ENCODE measurements around the gene ADAMTS20.

The ADAMTS20 gene

DNA sequence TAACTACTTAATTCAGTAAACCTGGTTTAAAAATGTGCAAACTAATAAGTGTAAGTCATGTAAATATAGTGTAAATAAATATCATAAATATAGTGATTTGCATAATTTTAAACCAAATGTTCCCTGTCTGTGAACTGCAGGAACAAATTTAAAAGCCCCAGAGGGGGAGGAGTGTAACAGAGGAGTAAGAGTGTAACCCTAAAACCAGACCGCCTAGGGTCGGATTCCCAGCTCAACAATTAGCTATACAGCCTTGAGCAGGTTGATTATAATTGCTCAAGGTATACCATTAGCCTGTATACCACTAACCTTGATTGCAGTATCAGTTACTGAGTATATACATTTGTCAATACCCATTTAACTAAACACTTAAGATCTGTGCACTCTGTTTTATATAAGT is 218.4 kb downstream of the ADAMTS20 start:
- no peak overlapping the region for H4K8ac ChIP-seq (ENCODE audit: low read depth, low read length)
- H2AFZ ChIP-seq (ENCODE audit: low read length): no peak overlapping the region
- no peak overlapping the region for H2AK5ac ChIP-seq (ENCODE audit: low read depth, low read length)
- H3K36me3 ChIP-seq (replicated peaks in 1 of 2; ENCODE audit: control insufficient read depth in 2 of 2, insufficient read depth in 2 of 2, low read length in 2 of 2): no peaks in the 10 kb centered on the region
- H3K27me3 ChIP-seq (ENCODE audit: control insufficient read depth in 3 of 3, insufficient read depth in 3 of 3, low read depth in 1 of 3, low read length in 3 of 3): no peaks in the 10 kb centered on the region
- H3K18ac ChIP-seq (ENCODE audit: low read length): no peak overlapping the region
- H3K9me3 ChIP-seq (replicated peaks in 1 of 2; ENCODE audit: control insufficient read depth in 2 of 2, insufficient read depth in 1 of 2, low read depth in 1 of 2, low read length in 2 of 2): peaks cover 4 to 17% of the 10 kb centered on the region in 2 donors
- H2BK15ac ChIP-seq (ENCODE audit: low read length): no peak overlapping the region
- no peak overlapping the region for H3K27ac ChIP-seq (replicated peaks; ENCODE audit: low read length)
- H4K91ac ChIP-seq (ENCODE audit: low read depth, low read length, poor library complexity): no peak overlapping the region
- H3K4me3 ChIP-seq (ENCODE audit: low read length in 2 of 2): no peak overlapping the region
- H2BK12ac ChIP-seq (ENCODE audit: low read length): no peak overlapping the region
- no peak overlapping the region for H3K9ac ChIP-seq (ENCODE audit: low read depth, low read length, poor library complexity)
- no peak overlapping the region for H3K4me2 ChIP-seq (ENCODE audit: insufficient read depth, low read length, poor library complexity, severe bottlenecking)
- no peak overlapping the region for H2BK5ac ChIP-seq (ENCODE audit: low read length)
- no peak overlapping the region for H3K14ac ChIP-seq (ENCODE audit: low read length)
- H3K4me1 ChIP-seq (ENCODE audit: control insufficient read depth in 2 of 2, insufficient read depth in 1 of 2, low read depth in 1 of 2, low read length in 2 of 2): peaks cover 0 to 3% of the 10 kb centered on the region in 2 donors
- H3K23ac ChIP-seq (ENCODE audit: low read depth, low read length, poor library complexity): no peak overlapping the region
- H3K79me1 ChIP-seq (ENCODE audit: low read depth, low read length): no peaks in the 10 kb centered on the region
- no CpG with 5 or more reads among the region's 2 CpGs for WGBS, 2 donors (ENCODE audit: extremely low coverage in 2 of 2, insufficient read length in 2 of 2, insufficient replicate concordance in 1 of 2)
- no peak overlapping the region for H3K4ac ChIP-seq (ENCODE audit: low read length)
- no peak for DNase-seq (ENCODE audit: low spot score)
- no peak overlapping the region for H2BK120ac ChIP-seq (ENCODE audit: low read depth, low read length)

DNA sequence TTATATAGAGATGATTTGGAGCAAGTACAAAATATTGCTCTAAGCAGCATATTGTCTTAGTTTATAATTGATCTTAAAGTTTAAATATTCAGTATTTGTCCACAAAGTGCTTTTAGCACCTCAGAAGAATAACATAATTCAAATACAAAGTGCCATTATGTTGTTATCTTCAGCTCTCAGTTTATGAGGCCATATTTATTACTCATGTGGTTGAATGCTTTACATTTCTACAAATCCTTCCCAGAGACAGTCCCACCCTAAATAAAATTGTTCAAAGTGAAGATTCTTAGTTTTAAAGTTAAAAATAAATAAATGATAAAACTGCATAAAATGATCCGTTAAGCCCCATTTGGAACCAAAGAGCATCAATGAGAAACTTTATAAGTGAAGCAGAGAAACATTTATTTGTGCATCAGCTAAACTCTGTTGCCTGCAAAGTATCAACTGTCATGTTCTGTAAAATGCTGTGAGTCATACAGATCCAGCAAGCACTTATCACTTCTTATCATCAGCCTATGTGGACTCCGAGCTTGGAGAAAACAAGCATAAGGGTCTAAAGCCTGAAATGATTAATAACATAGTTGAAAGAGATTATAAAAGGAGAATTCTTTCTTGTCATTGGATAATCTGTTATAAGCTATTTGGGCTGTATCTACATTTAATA is 218.9 kb downstream of the ADAMTS20 start:
- Histone ChIP-seq H2BK120ac (ENCODE audit: low read depth, low read length) (no peak overlapping the region), H3K27ac (replicated peaks; ENCODE audit: low read length) (no peak overlapping the region), H3K23ac (ENCODE audit: low read depth, low read length, poor library complexity) (no peak overlapping the region), H2BK12ac (ENCODE audit: low read length) (no peak overlapping the region), H4K8ac (ENCODE audit: low read depth, low read length) (no peak overlapping the region), H3K9ac (ENCODE audit: low read depth, low read length, poor library complexity) (no peak overlapping the region), H3K4me3 (ENCODE audit: low read length in 2 of 2) (no peak overlapping the region), H3K14ac (ENCODE audit: low read length) (no peak overlapping the region), H4K91ac (ENCODE audit: low read depth, low read length, poor library complexity) (no peak overlapping the region), H3K4ac (ENCODE audit: low read length) (no peak overlapping the region), H3K18ac (ENCODE audit: low read length) (no peak overlapping the region), H2BK5ac (ENCODE audit: low read length) (no peak overlapping the region), H2AFZ (ENCODE audit: low read length) (no peak overlapping the region), H3K9me3 (replicated peaks in 1 of 2; ENCODE audit: control insufficient read depth in 2 of 2, insufficient read depth in 1 of 2, low read depth in 1 of 2, low read length in 2 of 2) (peaks cover 4 to 17% of the 10 kb centered on the region in 2 donors), H3K27me3 (ENCODE audit: control insufficient read depth in 3 of 3, insufficient read depth in 3 of 3, low read depth in 1 of 3, low read length in 3 of 3) (no peaks in the 10 kb centered on the region), H3K4me2 (ENCODE audit: insufficient read depth, low read length, poor library complexity, severe bottlenecking) (no peak overlapping the region), H3K79me1 (ENCODE audit: low read depth, low read length) (no peaks in the 10 kb centered on the region), H2AK5ac (ENCODE audit: low read depth, low read length) (no peak overlapping the region), H3K4me1 (ENCODE audit: control insufficient read depth in 2 of 2, insufficient read depth in 1 of 2, low read depth in 1 of 2, low read length in 2 of 2) (no peaks in the 10 kb centered on the region), H2BK15ac (ENCODE audit: low read length) (no peak overlapping the region), H3K36me3 (replicated peaks in 1 of 2; ENCODE audit: control insufficient read depth in 2 of 2, insufficient read depth in 2 of 2, low read length in 2 of 2) (no peaks in the 10 kb centered on the region)
- no peak for DNase-seq (ENCODE audit: low spot score)
- no CpG with 5 or more reads among the region's 2 CpGs for WGBS, 2 donors (ENCODE audit: extremely low coverage in 2 of 2, insufficient read length in 2 of 2, insufficient replicate concordance in 1 of 2)

DNA sequence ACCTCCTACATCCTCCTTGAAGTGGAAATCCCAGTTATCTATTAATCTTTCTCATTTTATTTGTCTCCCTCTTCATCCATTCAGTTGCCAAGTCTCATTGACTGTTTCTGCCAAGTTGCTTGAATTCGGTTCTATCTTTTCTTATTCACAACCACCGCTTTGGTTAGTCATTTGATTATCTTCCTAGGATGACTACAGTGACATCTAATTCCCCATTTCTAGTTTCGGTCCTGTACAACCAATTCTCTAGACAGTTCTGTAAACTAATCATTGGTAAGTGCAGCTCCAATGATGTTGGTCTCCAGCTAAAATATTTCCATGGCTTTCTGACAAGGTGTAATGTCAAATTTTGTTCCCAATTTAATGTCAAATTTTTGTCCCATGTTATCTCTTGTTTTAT is 220.1 kb downstream of the ADAMTS20 start:
- DNase-seq (ENCODE audit: low spot score): no peak
- Histone ChIP-seq H3K9me3 (replicated peaks in 1 of 2; ENCODE audit: control insufficient read depth in 2 of 2, insufficient read depth in 1 of 2, low read depth in 1 of 2, low read length in 2 of 2) (peaks cover 4 to 22% of the 10 kb centered on the region in 2 donors), H3K4me1 (ENCODE audit: control insufficient read depth in 2 of 2, insufficient read depth in 1 of 2, low read depth in 1 of 2, low read length in 2 of 2) (no peaks in the 10 kb centered on the region), H2AK5ac (ENCODE audit: low read depth, low read length) (no peak overlapping the region), H3K4me3 (ENCODE audit: low read length in 2 of 2) (no peak overlapping the region), H3K4me2 (ENCODE audit: insufficient read depth, low read length, poor library complexity, severe bottlenecking) (no peak overlapping the region), H2BK12ac (ENCODE audit: low read length) (no peak overlapping the region), H3K23ac (ENCODE audit: low read depth, low read length, poor library complexity) (no peak overlapping the region), H3K27me3 (ENCODE audit: control insufficient read depth in 3 of 3, insufficient read depth in 3 of 3, low read depth in 1 of 3, low read length in 3 of 3) (no peaks in the 10 kb centered on the region), H3K27ac (replicated peaks; ENCODE audit: low read length) (no peak overlapping the region), H3K9ac (ENCODE audit: low read depth, low read length, poor library complexity) (no peak overlapping the region), H3K4ac (ENCODE audit: low read length) (no peak overlapping the region), H2BK15ac (ENCODE audit: low read length) (no peak overlapping the region), H2BK120ac (ENCODE audit: low read depth, low read length) (no peak overlapping the region), H3K36me3 (replicated peaks in 1 of 2; ENCODE audit: control insufficient read depth in 2 of 2, insufficient read depth in 2 of 2, low read length in 2 of 2) (no peaks in the 10 kb centered on the region), H4K91ac (ENCODE audit: low read depth, low read length, poor library complexity) (no peak overlapping the region), H3K14ac (ENCODE audit: low read length) (no peak overlapping the region), H4K8ac (ENCODE audit: low read depth, low read length) (no peak overlapping the region), H3K18ac (ENCODE audit: low read length) (no peak overlapping the region), H2BK5ac (ENCODE audit: low read length) (no peak overlapping the region), H3K79me1 (ENCODE audit: low read depth, low read length) (no peaks in the 10 kb centered on the region), H2AFZ (ENCODE audit: low read length) (no peak overlapping the region)
- WGBS, 2 donors (ENCODE audit: extremely low coverage in 2 of 2, insufficient read length in 2 of 2, insufficient replicate concordance in 1 of 2): no CpG with 5 or more reads among the region's 3 CpGs

DNA sequence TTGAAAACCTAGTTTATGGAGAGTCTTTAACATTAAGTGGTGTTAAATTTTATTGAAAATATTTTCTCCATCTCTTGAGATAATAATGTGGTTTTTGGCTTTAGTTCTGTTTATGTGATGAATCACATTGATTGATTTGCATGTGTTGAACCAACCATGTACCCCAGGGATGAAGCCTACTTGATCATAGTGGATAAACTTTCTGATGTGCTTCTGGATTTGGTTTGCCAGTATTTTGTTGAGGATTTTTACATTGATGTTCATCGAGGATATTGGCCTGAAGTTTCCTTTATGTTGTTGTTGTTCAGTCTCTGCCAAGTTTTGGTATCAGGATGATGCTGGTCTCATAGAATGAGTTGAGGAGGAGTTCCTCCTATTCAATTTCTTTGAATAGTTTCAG is 222.6 kb downstream of the ADAMTS20 start:
- Histone ChIP-seq H3K36me3 (replicated peaks in 1 of 2; ENCODE audit: control insufficient read depth in 2 of 2, insufficient read depth in 2 of 2, low read length in 2 of 2) (no peaks in the 10 kb centered on the region), H2AFZ (ENCODE audit: low read length) (no peak overlapping the region), H2BK12ac (ENCODE audit: low read length) (no peak overlapping the region), H4K8ac (ENCODE audit: low read depth, low read length) (no peak overlapping the region), H3K4me2 (ENCODE audit: insufficient read depth, low read length, poor library complexity, severe bottlenecking) (no peak overlapping the region), H3K14ac (ENCODE audit: low read length) (no peak overlapping the region), H3K9me3 (replicated peaks in 1 of 2; ENCODE audit: control insufficient read depth in 2 of 2, insufficient read depth in 1 of 2, low read depth in 1 of 2, low read length in 2 of 2) (peaks cover 4 to 22% of the 10 kb centered on the region in 2 donors), H3K4me1 (ENCODE audit: control insufficient read depth in 2 of 2, insufficient read depth in 1 of 2, low read depth in 1 of 2, low read length in 2 of 2) (no peaks in the 10 kb centered on the region), H2BK120ac (ENCODE audit: low read depth, low read length) (no peak overlapping the region), H3K27ac (replicated peaks; ENCODE audit: low read length) (no peak overlapping the region), H3K79me1 (ENCODE audit: low read depth, low read length) (no peaks in the 10 kb centered on the region), H2AK5ac (ENCODE audit: low read depth, low read length) (no peak overlapping the region), H2BK5ac (ENCODE audit: low read length) (no peak overlapping the region), H2BK15ac (ENCODE audit: low read length) (no peak overlapping the region), H3K4ac (ENCODE audit: low read length) (no peak overlapping the region), H3K27me3 (ENCODE audit: control insufficient read depth in 3 of 3, insufficient read depth in 3 of 3, low read depth in 1 of 3, low read length in 3 of 3) (no peaks in the 10 kb centered on the region), H3K9ac (ENCODE audit: low read depth, low read length, poor library complexity) (no peak overlapping the region), H3K23ac (ENCODE audit: low read depth, low read length, poor library complexity) (no peak overlapping the region), H3K18ac (ENCODE audit: low read length) (no peak overlapping the region), H3K4me3 (ENCODE audit: low read length in 2 of 2) (no peak overlapping the region), H4K91ac (ENCODE audit: low read depth, low read length, poor library complexity) (no peak overlapping the region)
- WGBS, 2 donors (ENCODE audit: extremely low coverage in 2 of 2, insufficient read length in 2 of 2, insufficient replicate concordance in 1 of 2): no CpG with 5 or more reads among the region's 1 CpG
- DNase-seq (ENCODE audit: low spot score): no peak

All from neuronal stem cell (in vitro differentiated cells).